Keratinocyte (primary cell): ENCODE measurements around the gene PDE11A.

Experiments used
- EZH2 ChIP-seq: IDR thresholded peaks from one replicate; pipeline ENCODE4 v1.6.1; 2012; ENCODE audit warnings: inconsistent platforms, mild to moderate bottlenecking, low read length, moderate library complexity
- TF ChIP-seq, protein P1 (sequence below), 3 experiments: IDR thresholded peaks in 1 of 3; conservative IDR thresholded peaks in 1 of 3; optimal IDR thresholded peaks in 1 of 3; 2 replicates in 2 of 3; 3 replicates in 1 of 3; pipeline versions ENCODE3 to v1.5.1; 2011; ENCODE audit warnings: low read length in 3 of 3, mild to moderate bottlenecking in 3 of 3, moderate library complexity in 2 of 3, control low read depth in 1 of 3, inconsistent platforms in 1 of 3; ENCODE audit not compliant: insufficient read depth in 2 of 3; ENCODE audit errors: extremely low read depth in 1 of 3

DNA sequence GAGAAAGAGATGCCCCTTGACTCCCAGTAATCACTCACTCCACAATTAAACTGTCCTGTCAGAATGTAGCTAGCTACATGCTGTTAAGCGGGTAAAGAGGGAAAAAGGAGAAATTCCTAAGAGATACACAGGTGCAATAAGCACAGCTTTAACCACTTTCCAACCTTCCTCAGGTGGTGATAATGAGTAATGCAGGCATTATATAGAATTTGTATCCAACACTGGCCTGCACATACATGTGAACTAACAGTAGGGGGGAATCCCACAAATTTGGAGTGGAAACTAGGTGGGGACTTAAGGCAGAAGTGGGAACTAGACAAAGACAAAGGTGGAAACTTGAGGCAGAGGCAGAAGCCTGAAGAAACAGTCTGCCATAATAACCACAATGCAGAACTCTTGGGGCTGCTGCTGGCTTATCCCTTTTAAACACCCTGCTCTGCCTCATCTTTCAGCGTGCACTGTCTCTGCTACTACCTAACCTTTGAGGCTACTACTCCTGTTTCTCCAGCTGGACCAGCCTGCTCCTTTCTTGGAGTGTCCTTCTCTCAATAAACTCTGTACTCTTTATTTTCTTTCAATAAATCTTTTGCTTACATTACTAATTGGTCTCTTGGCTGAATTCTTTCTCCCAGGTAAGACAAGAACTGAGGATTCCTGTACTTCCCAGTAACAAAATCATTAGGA is 259.7 kb downstream of the PDE11A start:
- TF ChIP-seq, protein P1, sequence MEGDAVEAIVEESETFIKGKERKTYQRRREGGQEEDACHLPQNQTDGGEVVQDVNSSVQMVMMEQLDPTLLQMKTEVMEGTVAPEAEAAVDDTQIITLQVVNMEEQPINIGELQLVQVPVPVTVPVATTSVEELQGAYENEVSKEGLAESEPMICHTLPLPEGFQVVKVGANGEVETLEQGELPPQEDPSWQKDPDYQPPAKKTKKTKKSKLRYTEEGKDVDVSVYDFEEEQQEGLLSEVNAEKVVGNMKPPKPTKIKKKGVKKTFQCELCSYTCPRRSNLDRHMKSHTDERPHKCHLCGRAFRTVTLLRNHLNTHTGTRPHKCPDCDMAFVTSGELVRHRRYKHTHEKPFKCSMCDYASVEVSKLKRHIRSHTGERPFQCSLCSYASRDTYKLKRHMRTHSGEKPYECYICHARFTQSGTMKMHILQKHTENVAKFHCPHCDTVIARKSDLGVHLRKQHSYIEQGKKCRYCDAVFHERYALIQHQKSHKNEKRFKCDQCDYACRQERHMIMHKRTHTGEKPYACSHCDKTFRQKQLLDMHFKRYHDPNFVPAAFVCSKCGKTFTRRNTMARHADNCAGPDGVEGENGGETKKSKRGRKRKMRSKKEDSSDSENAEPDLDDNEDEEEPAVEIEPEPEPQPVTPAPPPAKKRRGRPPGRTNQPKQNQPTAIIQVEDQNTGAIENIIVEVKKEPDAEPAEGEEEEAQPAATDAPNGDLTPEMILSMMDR (optimal IDR thresholded peaks at IDR 0.05 in 1 of 3, IDR thresholded peaks at IDR 0.05 in 1 of 3, conservative IDR thresholded peaks at IDR 0.05 in 1 of 3; ENCODE audit: extremely low read depth in 1 of 3, insufficient read depth in 2 of 3, low read length in 3 of 3) = peak in 2 of 3 experiments; percentile 18 to 26
- no peak for TF ChIP-seq EZH2
